Cardiac septum (tissue), 1 donor: ENCODE measurements around the gene WRAP73. TPM values are rescaled to one million over a fixed set of nuclear protein-coding genes. Genes with fewer than 3 reads are reported as not detected.

Experiments used
- DNase-seq: peaks from one replicate; pipeline ENCODE4 v3.0.0-alpha.2; 2020; ENCODE audit warnings: low spot score
- intact Hi-C: fragments of 100-400 bp; cut with DNase I; formaldehyde crosslinking; loops from one replicate; pipeline ENCODE4 v1.14.0; 2022
- total RNA-seq: library from RNA; stranded (reverse); fragmentation: NEBNext Ultra II Directional; extraction: Animal tissue kit (Norgen Biotek cat#: 25700); gene quantifications from one replicate; pipeline ENCODE4 v1.2.1, GENCODE V29; 2021
- donor health status: DM: no; HTN: no; CAD: no.

WRAP73 gene
- total RNA-seq, 1 donor from 2014 or later = 14.3 TPM

GRCh38 chr1:3651930-3652547, 2.1 kb upstream of the WRAP73 start, which contains the start of gene TP73:
TSS of gene TP73 (plus strand) at chr1:3652516. CDS start at chr1:3682366, 29,850 bp downstream.
- no peak for DNase-seq
- intact Hi-C loops = no loop called here

GRCh38 chr1:3651026-3651929, 1.4 kb upstream of the WRAP73 start:
- intact Hi-C loops = no loop called here
- DNase-seq = no peak

GRCh38 chr1:3650248-3651025, 534 bp upstream of the WRAP73 start:
- intact Hi-C loops = no loop called here

GRCh38 chr1:3646596-3646995, 3.3 kb downstream of the WRAP73 start:
- peak; percentile 49 for DNase-seq
- intact Hi-C loops = no loop called here

More at GRCh38 chr1:3650248-3651025, 534 bp upstream of the WRAP73 start:
- DNase-seq = no peak

- intact Hi-C loops = no loop called here
- DNase-seq = peak; percentile 43
Observed at GRCh38 chr1:3645666-3646355, 4.1 kb downstream of the WRAP73 start.

- intact Hi-C loops = no loop called here
- peak; percentile 35 for DNase-seq
Observed at GRCh38 chr1:3645247-3645646, 4.7 kb downstream of the WRAP73 start.

GRCh38 chr1:3644273-3644672, 5.6 kb downstream of the WRAP73 start:
- intact Hi-C loops = no loop called here
- peak; percentile 49 for DNase-seq

- DNase-seq = peak; percentile 51
- intact Hi-C loops = no loop called here
Observed at GRCh38 chr1:3642919-3643675, 6.8 kb downstream of the WRAP73 start.

GRCh38 chr1:3641816-3642215, 8.1 kb downstream of the WRAP73 start:
- intact Hi-C loops = no loop called here
- no peak for DNase-seq

- intact Hi-C loops = no loop called here
Observed at GRCh38 chr1:3641046-3641760, 8.7 kb downstream of the WRAP73 start.

GRCh38 chr1:3640121-3640837, 9.6 kb downstream of the WRAP73 start:
- intact Hi-C loops = no loop called here
- DNase-seq = peak; percentile 43

More at GRCh38 chr1:3641046-3641760, 8.7 kb downstream of the WRAP73 start:
- peak; percentile 41 for DNase-seq

- peak; percentile 55 for DNase-seq
- intact Hi-C loops = no loop called here
Observed at GRCh38 chr1:3639397-3639911, 10.4 kb downstream of the WRAP73 start.

- intact Hi-C loops = no loop called here
- DNase-seq = peak; percentile 46
Observed at GRCh38 chr1:3638676-3639075, 11.2 kb downstream of the WRAP73 start.

GRCh38 chr1:3638027-3638426, 11.9 kb downstream of the WRAP73 start:
- intact Hi-C loops = no loop called here

GRCh38 chr1:3636531-3636930, 13.4 kb downstream of the WRAP73 start:
- intact Hi-C loops = no loop called here
- DNase-seq = peak; percentile 26

More at GRCh38 chr1:3638027-3638426, 11.9 kb downstream of the WRAP73 start:
- DNase-seq = peak; percentile 36

- DNase-seq = peak; percentile 31
- intact Hi-C loops = no loop called here
Observed at GRCh38 chr1:3636080-3636479, 13.8 kb downstream of the WRAP73 start.
